ENCODE results near the gene POLR2M. TPM values are rescaled to one million over a fixed set of nuclear protein-coding genes. Genes with fewer than 3 reads are reported as not detected.

POLR2M gene
- polyA plus RNA-seq, 1 donor = 48.1 TPM

DNA sequence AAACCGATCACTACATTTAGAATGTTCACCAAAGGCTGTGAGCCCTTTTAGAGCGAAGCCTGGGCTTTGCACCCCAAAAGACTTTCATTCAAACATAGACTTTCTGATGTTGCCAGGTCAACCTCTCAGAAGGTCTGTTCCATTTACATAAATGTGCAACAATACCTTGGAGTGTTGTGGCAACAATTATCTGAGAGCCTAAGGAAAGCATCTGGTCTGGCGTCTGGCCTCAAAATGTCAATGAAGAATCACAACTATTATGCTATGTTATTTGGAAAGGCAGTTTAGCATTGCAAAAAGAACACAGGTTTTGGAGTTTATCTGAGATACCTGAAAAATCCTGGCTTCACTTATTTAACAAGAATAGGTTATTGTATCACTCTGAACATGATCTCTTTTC lies 50.0 kb downstream of the POLR2M start:
- Histone ChIP-seq H3K9me3 (ENCODE audit: control insufficient read depth, low read depth, low read length) (no peaks in the 10 kb centered on the region), H3K4me3 (ENCODE audit: low read length) (no peak overlapping the region), H3K36me3 (ENCODE audit: control insufficient read depth, insufficient read depth, low read length) (no peaks in the 10 kb centered on the region), H3K4me1 (ENCODE audit: control insufficient read depth, insufficient read depth, low read length) (no peaks in the 10 kb centered on the region), H3K27ac (ENCODE audit: low read length) (no peak overlapping the region), H3K27me3 (ENCODE audit: control insufficient read depth, insufficient read depth, low read length) (no peaks in the 10 kb centered on the region)
- no peak for DNase-seq
- WGBS (ENCODE audit: insufficient coverage, low lambda C conversion rate) = no CpG with 5 or more reads among the region's 3 CpGs

GRCh38 chr15:57758560-57758959 lies 52.0 kb downstream of the POLR2M start:
- Histone ChIP-seq H3K36me3 (ENCODE audit: control insufficient read depth, insufficient read depth, low read length) (no peaks in the 10 kb centered on the region), H3K27me3 (ENCODE audit: control insufficient read depth, insufficient read depth, low read length) (no peaks in the 10 kb centered on the region), H3K27ac (ENCODE audit: low read length) (no peak overlapping the region), H3K9me3 (ENCODE audit: control insufficient read depth, low read depth, low read length) (no peaks in the 10 kb centered on the region), H3K4me1 (ENCODE audit: control insufficient read depth, insufficient read depth, low read length) (no peaks in the 10 kb centered on the region), H3K4me3 (ENCODE audit: low read length) (no peak overlapping the region)
- no peak for DNase-seq
- WGBS (ENCODE audit: insufficient coverage, low lambda C conversion rate) = 80% methylated on average over 1 of the region's 3 CpGs

DNA sequence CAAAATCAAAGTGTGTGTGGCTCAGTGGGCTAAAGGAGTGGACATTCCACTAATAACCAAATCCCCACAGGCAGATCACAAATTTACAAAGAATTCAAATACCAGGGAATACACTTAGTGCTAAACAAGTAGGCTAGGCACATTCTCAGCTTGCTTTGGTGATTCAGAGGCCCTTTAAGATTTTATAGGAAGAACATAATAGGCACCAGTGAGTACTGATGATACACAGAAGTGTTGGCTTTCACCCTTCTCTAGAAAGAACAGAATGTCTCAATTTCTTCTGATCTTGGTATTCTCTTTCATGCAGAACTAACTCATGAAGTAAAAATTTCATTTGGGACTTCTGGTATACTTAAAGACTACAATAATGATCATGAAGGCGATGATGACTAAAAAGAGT lies 55.0 kb downstream of the POLR2M start:
- no peaks in the 10 kb centered on the region for H3K9me3 ChIP-seq (ENCODE audit: control insufficient read depth, low read depth, low read length)
- DNase-seq = no peak
- H3K27me3 ChIP-seq (ENCODE audit: control insufficient read depth, insufficient read depth, low read length) = no peaks in the 10 kb centered on the region
- no peaks in the 10 kb centered on the region for H3K36me3 ChIP-seq (ENCODE audit: control insufficient read depth, insufficient read depth, low read length)
- H3K27ac ChIP-seq (ENCODE audit: low read length) = no peak overlapping the region
- H3K4me3 ChIP-seq (ENCODE audit: low read length) = no peak overlapping the region
- H3K4me1 ChIP-seq (ENCODE audit: control insufficient read depth, insufficient read depth, low read length) = no peaks in the 10 kb centered on the region
- WGBS (ENCODE audit: insufficient coverage, low lambda C conversion rate) = no CpG with 5 or more reads among the region's 1 CpG

DNA sequence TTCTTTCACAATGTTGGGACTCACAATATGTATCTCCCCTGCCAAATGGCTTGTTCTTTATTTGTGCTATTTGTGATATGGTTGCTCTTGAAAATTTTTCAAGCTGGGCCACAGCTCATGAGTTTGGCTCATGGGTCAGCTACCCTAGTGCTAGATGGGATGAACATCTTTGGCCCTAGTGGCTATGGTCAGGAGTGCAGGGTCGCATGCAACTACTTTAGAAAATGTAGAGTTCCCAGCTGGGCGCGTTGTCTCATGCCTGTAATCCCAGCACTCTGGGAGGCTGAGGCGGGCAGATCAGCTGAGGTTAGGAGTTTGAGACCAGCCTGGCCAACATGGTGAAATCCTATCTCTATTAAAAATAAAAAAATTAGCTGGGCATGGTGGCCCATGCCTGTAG lies 55.8 kb downstream of the POLR2M start:
- Histone ChIP-seq H3K4me3 (ENCODE audit: low read length) (no peak overlapping the region), H3K4me1 (ENCODE audit: control insufficient read depth, insufficient read depth, low read length) (no peaks in the 10 kb centered on the region), H3K9me3 (ENCODE audit: control insufficient read depth, low read depth, low read length) (no peaks in the 10 kb centered on the region), H3K27ac (ENCODE audit: low read length) (no peak overlapping the region), H3K36me3 (ENCODE audit: control insufficient read depth, insufficient read depth, low read length) (no peaks in the 10 kb centered on the region), H3K27me3 (ENCODE audit: control insufficient read depth, insufficient read depth, low read length) (no peaks in the 10 kb centered on the region)
- no CpG with 5 or more reads among the region's 4 CpGs for whole genome bisulfite sequencing (ENCODE audit: insufficient coverage, low lambda C conversion rate)
- no peak for DNase-seq

GRCh38 chr15:57763176-57763964 lies 56.9 kb downstream of the POLR2M start:
- H3K9me3 ChIP-seq (ENCODE audit: control insufficient read depth, low read depth, low read length) = no peaks in the 10 kb centered on the region
- H3K36me3 ChIP-seq (ENCODE audit: control insufficient read depth, insufficient read depth, low read length) = no peaks in the 10 kb centered on the region
- no peaks in the 10 kb centered on the region for H3K4me1 ChIP-seq (ENCODE audit: control insufficient read depth, insufficient read depth, low read length)
- no peak overlapping the region for H3K4me3 ChIP-seq (ENCODE audit: low read length)
- H3K27ac ChIP-seq (ENCODE audit: low read length) = no peak overlapping the region
- no peak for DNase-seq
- 100% methylated on average over 1 of the region's 5 CpGs for WGBS (ENCODE audit: insufficient coverage, low lambda C conversion rate)
- H3K27me3 ChIP-seq (ENCODE audit: control insufficient read depth, insufficient read depth, low read length) = no peaks in the 10 kb centered on the region

Other genes with a start within 250 kb of the POLR2M start
- 17.5 TPM for gene MYZAP, start 114.8 kb upstream of the POLR2M start, polyA plus RNA-seq

All from large intestine (tissue), 3 donors.